Lower leg skin (tissue), 4 donors: ENCODE measurements around the gene PHLDA1. TPM values are rescaled to one million over a fixed set of nuclear protein-coding genes. Genes with fewer than 3 reads are reported as not detected.

Experiments
- DNase-seq, 2 donors: peaks; one replicate each; pipeline ENCODE4 v3.0.0-alpha.2; 2019; ENCODE audit warnings: low spot score in 2 of 2
- H3K4me3 ChIP-seq: fragments of 200-600 bp; sonication (generic); 2 replicates; pipeline ENCODE4 v1.5.1; 2017; ENCODE audit warnings: mild to moderate bottlenecking, low read depth; ENCODE audit not compliant: poor library complexity, severe bottlenecking
- POLR2A ChIP-seq, 2 donors: fragments of 450-650 bp; IDR thresholded peaks; one replicate each; pipeline ENCODE4 v1.6.1; 2016 to 2017; ENCODE audit warnings: antibody characterized with exemption in 2 of 2, mild to moderate bottlenecking in 1 of 2, moderate library complexity in 1 of 2
- WGBS, 2 donors: methylation state at CpG; one replicate each; pipeline ENCODE4 v1.1.5; 2018; 5-methylcytosine and 5-hydroxymethylcytosine counted together
- intact Hi-C: fragments of 100-400 bp; cut with DNase I; formaldehyde crosslinking; loops from one replicate; pipeline ENCODE4 v1.15.0; 2023; ENCODE audit warnings: low total_unique reads
- total RNA-seq, 4 donors: library from RNA; depleted of rRNA; stranded (reverse); fragments of >200 nt; gene quantifications; one replicate each; pipeline ENCODE4 v1.1.0, GENCODE V29; 2016
- TF ChIP-seq, protein P1 (sequence below), 3 donors: fragments of 450-650 bp; IDR thresholded peaks; one replicate each; pipeline ENCODE4 v1.5.1; 2016; ENCODE audit warnings: antibody characterized with exemption in 3 of 3, mild to moderate bottlenecking in 3 of 3, moderate library complexity in 2 of 3

PHLDA1 gene
- total RNA-seq, 4 donors from 2014 or later = 11.1 to 39.9 (median 19.6) TPM

GRCh38 chr12:76074701-76075336 lies 43.2 kb upstream of the PHLDA1 start:
- WGBS, 2 donors = 100% methylated on average over 1 of the region's 1 CpG
- no peak for TF ChIP-seq POLR2A (IDR thresholded peaks at IDR 0.05)
- TF ChIP-seq, protein P1, sequence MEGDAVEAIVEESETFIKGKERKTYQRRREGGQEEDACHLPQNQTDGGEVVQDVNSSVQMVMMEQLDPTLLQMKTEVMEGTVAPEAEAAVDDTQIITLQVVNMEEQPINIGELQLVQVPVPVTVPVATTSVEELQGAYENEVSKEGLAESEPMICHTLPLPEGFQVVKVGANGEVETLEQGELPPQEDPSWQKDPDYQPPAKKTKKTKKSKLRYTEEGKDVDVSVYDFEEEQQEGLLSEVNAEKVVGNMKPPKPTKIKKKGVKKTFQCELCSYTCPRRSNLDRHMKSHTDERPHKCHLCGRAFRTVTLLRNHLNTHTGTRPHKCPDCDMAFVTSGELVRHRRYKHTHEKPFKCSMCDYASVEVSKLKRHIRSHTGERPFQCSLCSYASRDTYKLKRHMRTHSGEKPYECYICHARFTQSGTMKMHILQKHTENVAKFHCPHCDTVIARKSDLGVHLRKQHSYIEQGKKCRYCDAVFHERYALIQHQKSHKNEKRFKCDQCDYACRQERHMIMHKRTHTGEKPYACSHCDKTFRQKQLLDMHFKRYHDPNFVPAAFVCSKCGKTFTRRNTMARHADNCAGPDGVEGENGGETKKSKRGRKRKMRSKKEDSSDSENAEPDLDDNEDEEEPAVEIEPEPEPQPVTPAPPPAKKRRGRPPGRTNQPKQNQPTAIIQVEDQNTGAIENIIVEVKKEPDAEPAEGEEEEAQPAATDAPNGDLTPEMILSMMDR (IDR thresholded peaks at IDR 0.05) = no peak
- H3K4me3 ChIP-seq = no peak overlapping the region
- intact Hi-C loops = no loop called here
- no peak for DNase-seq

- DNase-seq = no peak
- intact Hi-C loops = no loop called here
- no peak overlapping the region for H3K4me3 ChIP-seq
- TF ChIP-seq, protein P1 (IDR thresholded peaks at IDR 0.05) = no peak
- no peak for TF ChIP-seq POLR2A (IDR thresholded peaks at IDR 0.05)
These were observed 42.0 kb upstream of the PHLDA1 start for GRCh38 chr12:76073561-76073960.

GRCh38 chr12:76072568-76072967 lies 41.0 kb upstream of the PHLDA1 start:
- 94 to 96% methylated on average over 3 of the region's 3 CpGs for WGBS, 2 donors
- H3K4me3 ChIP-seq = no peak overlapping the region
- no peak for TF ChIP-seq POLR2A (IDR thresholded peaks at IDR 0.05)
- TF ChIP-seq, protein P1 (IDR thresholded peaks at IDR 0.05) = no peak
- intact Hi-C loops = no loop called here
- DNase-seq = no peak

- TF ChIP-seq, protein P1 (IDR thresholded peaks at IDR 0.05) = no peak
- no peak for TF ChIP-seq POLR2A (IDR thresholded peaks at IDR 0.05)
- H3K4me3 ChIP-seq = no peak overlapping the region
- intact Hi-C loops = no loop called here
- no peak for DNase-seq
These were observed 37.8 kb upstream of the PHLDA1 start for GRCh38 chr12:76069339-76069738.

DNA sequence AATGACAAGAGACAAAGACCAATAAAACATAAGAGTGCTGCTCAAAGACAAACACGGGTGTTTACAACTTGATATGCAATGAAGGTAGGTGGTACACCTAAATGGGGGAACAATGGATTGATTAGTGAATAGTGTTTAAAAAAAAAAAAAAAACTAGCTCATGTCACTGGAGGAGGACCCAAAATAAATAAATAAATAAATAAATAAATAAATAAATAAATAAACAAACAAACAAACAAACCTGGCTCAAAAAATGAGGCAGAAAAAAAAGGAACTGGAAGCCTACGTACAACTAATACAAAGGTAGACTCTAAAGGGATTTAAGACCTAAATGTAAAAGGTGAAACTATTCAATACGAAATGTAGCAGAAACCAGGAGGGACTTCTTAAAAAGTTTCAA lies 34.3 kb upstream of the PHLDA1 start:
- intact Hi-C loops = no loop called here
- DNase-seq = no peak
- H3K4me3 ChIP-seq = no peak overlapping the region
- WGBS, 2 donors = 100% methylated on average over 3 of the region's 3 CpGs
- TF ChIP-seq POLR2A (IDR thresholded peaks at IDR 0.05) = no peak
- TF ChIP-seq, protein P1 (IDR thresholded peaks at IDR 0.05) = no peak

GRCh38 chr12:76064904-76065303 lies 33.3 kb upstream of the PHLDA1 start:
- TF ChIP-seq POLR2A (IDR thresholded peaks at IDR 0.05) = no peak
- TF ChIP-seq, protein P1 (IDR thresholded peaks at IDR 0.05) = no peak
- H3K4me3 ChIP-seq = no peak overlapping the region
- intact Hi-C loops = no loop called here
- 88 to 93% methylated on average over 1 of the region's 1 CpG for WGBS, 2 donors
- no peak for DNase-seq
